GM21515 (cell line): ENCODE measurements around the gene ATG10.
"Not testable (repeated sequence)": the region's sequence is repeated elsewhere in the genome, so short reads cannot be mapped to it uniquely, and the experiment has no call there.

Experiments used
- ATAC-seq: cut with Tn5 transposase; IDR thresholded peaks from one replicate; pipeline ENCODE4 v1.9.1; 2021; ENCODE audit not compliant: unreplicated experiment

ATG10 gene

DNA sequence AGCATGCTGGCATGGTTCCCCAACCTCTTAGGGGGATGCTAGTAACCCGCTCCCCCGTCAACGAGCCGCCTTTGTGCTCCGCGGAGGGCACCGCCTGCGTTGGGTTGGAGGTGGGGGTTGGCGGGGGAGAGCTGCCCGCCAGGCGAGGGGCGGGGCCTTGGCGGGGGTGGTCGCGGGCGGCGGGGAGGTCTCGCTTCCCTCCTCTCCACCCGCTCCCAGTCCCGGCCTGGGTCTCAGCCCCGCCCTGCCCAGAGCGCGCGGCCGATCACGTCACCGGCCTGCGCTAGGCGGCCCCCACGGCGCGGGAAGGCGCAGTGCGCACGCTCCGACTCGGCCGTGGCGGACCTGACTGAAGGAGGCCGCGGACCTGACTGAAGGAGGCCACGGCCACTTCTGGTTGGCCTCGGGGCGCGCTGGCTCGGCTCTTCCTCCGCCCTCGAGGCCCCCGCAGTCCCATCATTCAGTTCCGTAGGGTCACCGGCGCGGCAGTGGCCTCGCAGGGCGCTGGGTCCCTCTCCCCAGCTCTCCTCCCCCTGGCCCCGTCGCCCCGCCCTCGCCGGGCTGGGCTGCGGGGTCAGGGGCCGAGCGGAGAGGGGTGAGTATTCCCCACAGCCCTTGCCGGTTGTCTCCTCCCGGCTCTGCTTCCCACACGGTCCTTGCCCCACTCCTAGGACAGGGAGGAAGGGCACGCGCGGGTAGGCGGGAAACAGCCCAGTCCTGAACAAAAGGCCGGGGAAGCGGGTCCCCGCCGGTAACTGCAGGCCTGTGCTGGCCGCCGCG lies at the start of gene ATG10:
TSS of gene ATG10 (plus strand) at position 312 of the 780 bp plus-strand sequence. CDS start 15,548 bp downstream, outside the sequence.
- peak; percentile 97 for ATAC-seq

DNA sequence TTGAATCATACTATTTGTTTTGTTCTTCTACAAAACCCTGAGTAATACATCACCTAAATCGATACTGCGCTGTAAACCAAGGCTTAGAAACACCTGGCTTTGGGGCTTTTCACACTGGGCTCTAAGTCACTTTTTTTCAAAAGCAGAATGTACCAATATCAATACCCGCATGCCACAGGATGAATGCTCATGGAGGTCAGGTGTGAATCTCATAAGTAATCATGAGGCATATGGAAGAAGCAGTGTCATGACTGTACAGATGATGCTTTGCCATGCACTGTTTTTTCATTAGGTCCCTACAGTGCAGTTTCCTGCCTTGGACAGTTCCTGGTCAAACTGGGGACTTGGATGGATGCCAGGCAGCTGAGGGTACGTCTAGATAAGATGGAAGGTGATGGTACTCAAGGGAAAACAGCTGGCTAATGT lies 49.0 kb upstream of the ATG10 start:
- ATAC-seq = no peak

- ATAC-seq = no peak
Measured at GRCh38 chr5:81924442-81924841, 47.4 kb upstream of the ATG10 start.

DNA sequence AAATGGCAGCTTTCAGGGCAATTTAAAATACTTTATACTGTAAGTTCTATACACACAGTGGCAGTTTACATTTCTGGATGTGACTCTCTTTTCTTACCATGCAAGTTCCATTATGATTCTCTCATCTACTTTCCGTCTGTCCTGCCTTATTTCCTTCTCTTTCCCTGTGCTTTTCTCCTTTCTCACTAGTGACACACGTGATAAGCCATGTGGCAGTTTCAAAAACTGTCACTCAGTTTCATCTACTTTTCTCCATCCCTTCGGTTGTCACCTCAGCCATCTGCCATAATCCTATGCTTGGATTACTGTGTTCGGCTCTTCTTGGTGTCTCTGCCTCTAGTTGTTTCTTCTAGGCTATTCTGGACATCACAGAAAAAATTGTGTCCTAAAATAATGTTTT lies 46.8 kb upstream of the ATG10 start:
- ATAC-seq = no peak

DNA sequence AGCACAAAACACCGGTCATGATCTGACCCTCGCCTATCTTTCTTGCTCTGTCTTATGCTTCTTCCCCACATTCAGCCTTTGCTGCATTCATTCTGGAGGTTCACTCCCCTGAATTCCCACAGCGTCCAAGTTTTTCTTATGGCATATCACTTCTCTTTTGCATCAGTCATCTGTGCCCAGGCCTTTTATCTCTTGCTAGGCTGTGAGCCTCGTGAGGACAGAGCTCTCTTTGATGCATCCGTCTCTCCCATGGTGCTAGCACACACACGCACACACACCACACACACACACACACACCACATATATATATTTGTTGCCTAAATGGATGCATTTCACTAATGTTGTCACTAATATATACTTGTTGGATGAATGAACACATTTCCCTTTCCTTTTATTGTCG lies 45.8 kb upstream of the ATG10 start:
- ATAC-seq = no peak

DNA sequence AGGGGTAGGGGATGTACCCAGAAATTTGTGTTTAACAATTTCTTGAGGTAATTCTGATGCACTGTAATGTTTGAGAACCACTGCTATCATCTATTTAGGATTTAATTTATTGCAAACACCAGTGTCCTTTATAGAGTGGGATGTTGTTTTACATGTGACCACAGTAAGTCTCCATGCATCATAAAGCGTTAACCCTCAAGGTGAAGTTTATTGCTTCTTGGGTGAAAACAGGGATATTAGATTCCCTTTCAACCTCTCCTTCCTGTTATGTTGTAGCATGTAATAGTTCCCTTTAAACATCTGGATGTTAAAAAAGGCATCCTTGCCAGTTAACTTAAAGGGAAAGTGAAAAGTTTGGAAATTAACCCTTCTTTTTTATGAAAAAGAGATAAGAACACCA lies 35.8 kb upstream of the ATG10 start:
- ATAC-seq = no peak

DNA sequence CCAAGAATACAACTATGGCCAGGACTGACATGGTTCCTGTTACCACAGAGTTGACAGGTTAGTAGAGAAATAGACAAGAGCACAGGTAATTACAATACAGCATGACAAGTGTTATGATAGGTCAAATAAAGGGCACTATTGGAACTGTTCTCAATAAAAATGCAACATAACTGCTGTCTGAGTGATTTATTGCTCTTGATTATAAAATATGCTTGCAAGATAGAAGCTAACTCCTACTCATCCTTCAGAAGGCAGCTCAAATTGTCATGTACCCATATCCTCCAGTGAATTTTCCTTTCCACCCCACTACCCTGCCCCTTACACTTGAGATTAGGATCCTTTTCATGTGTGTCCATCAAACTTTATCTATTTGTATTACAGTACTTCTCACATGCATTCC lies 35.1 kb upstream of the ATG10 start:
- no peak for ATAC-seq

DNA sequence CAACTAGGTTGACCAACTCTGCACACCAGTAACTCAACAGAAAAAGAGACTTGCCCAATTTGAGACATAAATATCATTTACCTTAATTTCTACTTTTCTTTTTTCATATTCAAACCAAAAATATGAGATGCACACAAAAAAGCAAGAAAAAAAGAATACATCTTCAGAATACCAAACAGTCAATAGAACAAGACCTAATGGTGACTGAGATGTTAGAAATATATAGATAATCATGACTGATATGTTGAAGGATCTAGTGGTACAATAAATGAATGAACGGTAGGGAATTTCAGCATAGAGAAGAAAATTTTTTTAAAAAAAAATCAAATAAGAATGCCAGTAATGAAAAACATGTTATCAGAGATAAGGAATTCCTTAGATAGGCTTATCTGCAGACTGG lies 29.1 kb upstream of the ATG10 start:
- no peak for ATAC-seq

DNA sequence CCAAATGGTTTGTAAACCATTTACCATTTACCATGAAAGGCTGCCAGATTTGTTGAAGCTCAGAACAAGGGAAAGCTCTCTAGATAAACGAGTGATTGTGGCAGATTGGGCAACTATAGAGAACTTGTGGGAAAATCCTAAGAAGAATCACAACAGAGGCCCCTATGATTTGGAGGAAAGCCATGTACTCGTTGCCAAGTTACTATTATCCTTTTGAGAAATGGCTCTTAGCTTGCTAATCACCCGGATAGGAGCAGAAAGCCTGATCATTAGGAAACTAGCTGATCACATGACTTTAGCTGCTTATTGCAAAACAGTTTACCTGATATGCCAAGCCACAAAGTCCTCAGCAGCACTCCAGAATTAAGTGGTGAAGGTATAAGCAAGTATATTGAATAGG lies 23.5 kb upstream of the ATG10 start:
- ATAC-seq = no peak

DNA sequence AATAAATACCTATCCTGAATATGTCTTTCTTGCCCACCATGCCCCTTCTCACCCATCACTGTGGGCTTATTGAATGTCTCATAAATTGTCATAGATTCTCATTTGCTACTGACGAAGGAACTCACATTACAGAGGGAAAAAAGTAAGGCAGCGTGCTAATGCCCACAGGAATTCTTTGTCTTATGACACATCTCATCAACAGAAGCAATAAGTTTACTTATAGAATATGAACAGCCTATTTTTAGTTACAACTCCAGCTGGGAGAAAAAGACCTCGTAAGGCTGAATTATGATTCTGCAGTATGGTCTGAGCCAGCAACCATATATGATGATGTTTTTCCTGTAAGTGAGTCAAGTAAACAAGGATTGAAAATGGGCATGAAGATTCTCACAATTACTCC lies 22.4 kb upstream of the ATG10 start:
- ATAC-seq = no peak

GRCh38 chr5:81950996-81951395 lies 20.8 kb upstream of the ATG10 start:
- ATAC-seq = no peak

DNA sequence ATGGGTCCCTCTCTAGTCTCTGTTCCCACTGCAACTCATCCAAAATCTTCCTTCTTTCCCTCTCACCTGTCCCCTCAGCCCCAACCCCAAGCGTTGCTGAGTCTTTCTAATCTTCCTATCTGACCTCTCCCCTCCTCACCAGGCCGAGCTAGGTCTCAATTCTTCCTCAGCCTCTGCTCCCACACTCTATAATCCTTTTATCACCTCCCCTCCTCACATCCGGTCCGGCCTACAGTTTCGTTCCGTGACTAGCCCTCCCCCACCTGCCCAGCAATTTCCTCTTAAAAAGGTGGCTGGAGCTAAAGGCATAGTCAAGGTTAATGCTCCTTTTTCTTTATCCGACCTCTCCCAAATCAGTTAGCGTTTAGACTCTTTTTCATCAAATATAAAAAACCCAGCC lies 17.0 kb upstream of the ATG10 start:
- ATAC-seq = not testable (repeated sequence)

DNA sequence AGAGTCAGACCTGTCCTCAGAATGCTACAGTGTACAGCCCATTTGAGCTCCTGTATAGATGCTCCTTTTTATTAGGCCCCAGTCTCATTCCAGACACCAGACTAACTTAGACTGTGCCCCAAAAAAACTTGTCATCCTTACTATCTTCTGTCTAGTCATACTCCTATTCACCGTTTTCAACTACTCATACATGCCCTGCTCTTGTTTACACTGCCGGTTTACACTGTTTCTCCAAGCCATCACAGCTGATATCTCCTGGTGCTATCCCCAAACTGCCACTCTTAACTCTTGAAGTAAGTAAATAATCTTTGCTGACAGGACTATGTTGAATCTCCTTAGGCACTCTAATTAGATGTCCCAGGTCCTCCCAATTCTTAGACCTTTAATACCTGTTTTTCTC lies 13.7 kb upstream of the ATG10 start:
- not testable (repeated sequence) for ATAC-seq

DNA sequence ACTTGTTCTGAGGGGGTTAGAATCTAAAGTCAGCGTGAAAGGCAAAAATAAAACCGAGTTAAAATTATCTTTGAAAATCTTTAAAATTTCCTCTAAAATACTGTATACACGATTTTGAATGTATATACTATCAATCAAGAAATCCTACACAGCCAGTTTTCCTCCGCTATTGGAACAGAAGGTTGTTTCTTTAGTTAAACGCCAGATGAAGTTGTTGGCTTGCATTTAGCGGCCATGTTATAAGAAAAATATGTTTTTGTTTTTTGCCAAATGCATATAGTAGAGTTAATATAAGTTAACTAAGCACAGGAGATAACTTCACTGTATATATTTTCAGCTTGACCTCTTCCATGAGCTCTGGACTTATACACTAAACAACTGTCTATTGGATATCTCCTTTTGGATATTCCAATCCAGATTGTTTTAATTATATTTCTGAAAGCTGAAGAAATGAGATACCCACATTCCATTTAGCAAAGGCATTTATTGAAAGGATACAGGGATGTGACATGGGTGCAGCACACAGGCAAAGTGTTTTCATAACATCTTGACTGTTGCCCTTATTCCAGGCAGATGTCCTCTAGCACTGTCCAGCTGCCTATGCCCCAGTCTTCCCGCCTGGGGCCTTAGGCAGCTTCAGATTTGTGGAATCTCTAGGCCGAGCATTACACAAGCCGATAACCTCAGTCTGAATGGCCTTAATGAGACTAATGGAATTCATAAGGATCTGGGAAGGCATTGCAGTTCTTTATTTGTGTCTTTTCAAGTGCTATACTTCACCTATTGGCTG lies 10.0 kb upstream of the ATG10 start:
- ATAC-seq = no peak

GRCh38 chr5:81963544-81963943 lies 8.3 kb upstream of the ATG10 start:
- ATAC-seq = no peak

GRCh38 chr5:81965524-81965923 lies 6.3 kb upstream of the ATG10 start:
- no peak for ATAC-seq

- no peak for ATAC-seq
Measured at GRCh38 chr5:81969226-81969625, 2.6 kb upstream of the ATG10 start.

GRCh38 chr5:81969912-81970311 lies 1.9 kb upstream of the ATG10 start:
- no peak for ATAC-seq

- peak; percentile 24 for ATAC-seq
Measured at GRCh38 chr5:81971111-81971711, 612 bp upstream of the ATG10 start.

DNA sequence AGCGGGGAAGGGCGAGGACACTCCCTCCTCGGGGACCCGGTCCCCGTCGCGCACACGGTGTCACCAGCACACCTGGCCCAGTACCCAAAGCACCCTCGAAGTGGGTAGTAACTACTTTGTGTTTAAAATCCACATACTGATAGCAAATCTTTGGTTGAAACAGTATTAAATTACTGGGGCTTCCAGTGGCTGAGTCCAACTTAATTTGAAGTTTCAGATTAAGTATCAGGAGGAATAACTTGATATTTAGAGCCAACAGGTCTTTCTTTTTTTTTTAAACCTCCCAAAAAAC lies 615 bp downstream of the ATG10 start:
- ATAC-seq = peak; percentile 50

- no peak for ATAC-seq
Measured at GRCh38 chr5:81980160-81980559, 8.3 kb downstream of the ATG10 start.

DNA sequence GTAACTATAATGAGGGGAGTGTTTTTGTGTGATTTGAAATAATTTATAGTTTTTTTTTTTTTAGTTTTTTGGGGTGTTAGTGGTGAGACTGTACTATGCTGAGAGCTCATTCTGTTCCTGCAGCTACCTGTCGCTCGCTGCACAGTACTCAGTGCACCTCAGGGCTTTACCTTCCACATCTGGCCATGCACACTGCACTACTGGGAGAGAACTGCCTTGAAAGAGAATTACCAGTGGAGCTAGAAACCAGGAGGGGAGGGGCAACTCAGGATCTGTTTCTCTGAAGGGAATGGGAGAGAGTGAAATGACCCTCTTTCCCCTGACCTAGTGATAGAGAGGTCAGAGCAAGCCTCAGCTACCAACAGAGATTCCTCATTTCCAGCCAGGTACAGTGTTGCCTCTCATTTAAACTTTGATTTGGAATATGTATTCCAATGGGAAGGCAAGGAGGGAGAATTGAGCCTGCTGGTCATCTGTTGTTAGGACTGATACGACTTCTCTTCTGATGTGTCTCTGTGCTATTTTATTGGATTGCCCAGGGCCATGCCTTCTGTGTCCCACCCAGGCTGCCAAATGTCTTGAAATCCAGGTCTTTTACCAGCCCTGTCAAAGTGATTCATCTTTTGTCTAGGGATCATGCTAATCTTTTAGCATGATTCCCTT lies 8.9 kb downstream of the ATG10 start:
- ATAC-seq = no peak
